Activated CD8-positive, alpha-beta memory T cell treated with anti-CD3 and anti-CD28 coated beads for 48 hours (primary cell): ENCODE results near the gene NUBP2.

Experiments
- DNase-seq, 3 experiments: peaks; one replicate each; pipeline ENCODE4 v3.0.0-alpha.2; 2020; ENCODE audit warnings: low read depth in 2 of 3, low spot score in 2 of 3

The NUBP2 gene

GRCh38 chr16:1782408-1783264 is at the start of gene NUBP2, which contains the start of gene SPSB3:
Gene NUBP2, plus strand, starts transcription at chr16:1782960. Its CDS starts 61 bp downstream, at chr16:1783021.
Gene SPSB3, minus strand, starts transcription at chr16:1782571. Its CDS starts 1,088 bp downstream, at chr16:1781483.
- peak; percentile 83 to 97 (median 95) for DNase-seq

- DNase-seq = no peak
Observed at GRCh38 chr16:1734123-1734522, 48.6 kb upstream of the NUBP2 start.

GRCh38 chr16:1734816-1735215 is 47.9 kb upstream of the NUBP2 start:
- no peak for DNase-seq

- DNase-seq = no peak
Observed at GRCh38 chr16:1740234-1740633, 42.5 kb upstream of the NUBP2 start.

GRCh38 chr16:1740781-1741490 is 41.8 kb upstream of the NUBP2 start:
- no peak for DNase-seq

GRCh38 chr16:1741553-1742165 is 41.1 kb upstream of the NUBP2 start:
- DNase-seq = no peak

- no peak for DNase-seq
Observed at GRCh38 chr16:1743376-1744337, 39.1 kb upstream of the NUBP2 start.

- DNase-seq = no peak
Observed at GRCh38 chr16:1744338-1744840, 38.4 kb upstream of the NUBP2 start.

- DNase-seq = no peak
Observed at GRCh38 chr16:1745181-1745899, 37.4 kb upstream of the NUBP2 start.

- no peak for DNase-seq
Observed at GRCh38 chr16:1745900-1746692, 36.7 kb upstream of the NUBP2 start.

GRCh38 chr16:1746693-1747195 is 36.0 kb upstream of the NUBP2 start:
- no peak for DNase-seq

GRCh38 chr16:1747934-1748333 is 34.8 kb upstream of the NUBP2 start:
- DNase-seq = no peak

- no peak for DNase-seq
Observed at GRCh38 chr16:1749152-1750117, 33.3 kb upstream of the NUBP2 start.

GRCh38 chr16:1751946-1752345 is 30.8 kb upstream of the NUBP2 start:
- no peak for DNase-seq

GRCh38 chr16:1752853-1753252 is 29.9 kb upstream of the NUBP2 start:
- DNase-seq = no peak

- no peak for DNase-seq
Observed at GRCh38 chr16:1754204-1754603, 28.6 kb upstream of the NUBP2 start.

GRCh38 chr16:1757714-1758461 is 24.9 kb upstream of the NUBP2 start:
- no peak for DNase-seq
